Fibroblast of peridontal ligament (primary cell): ENCODE data around the gene IGF2R.
"Not testable (repeated sequence)": the region's sequence is repeated elsewhere in the genome, so short reads cannot be mapped to it uniquely, and the experiment has no call there.

ENCODE experiments used
- DNase-seq: peaks from one replicate; pipeline ENCODE4 v3.0.0-alpha.2; 2010; ENCODE audit errors: extremely low read depth

IGF2R gene

DNA sequence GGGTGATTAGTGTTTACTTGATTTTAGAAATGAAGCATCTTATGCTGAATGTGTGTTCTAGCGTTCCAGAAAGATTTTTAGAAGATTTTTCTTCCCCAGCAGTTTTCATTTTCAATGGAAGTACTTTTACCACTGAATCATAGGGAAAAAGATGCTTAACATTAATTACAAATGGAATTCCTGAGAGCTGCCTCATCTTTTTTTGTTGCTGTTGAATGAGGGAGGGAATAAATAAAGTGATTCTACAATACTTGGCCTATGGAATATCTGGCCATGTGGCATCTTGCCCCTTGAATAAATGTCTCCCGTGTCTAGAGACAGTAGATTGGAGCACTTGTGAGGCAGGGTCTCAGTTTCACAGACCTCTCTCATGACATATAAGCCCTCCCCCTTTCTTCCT is 108.6 kb downstream of the IGF2R start:
- peak; percentile 52 for DNase-seq

- DNase-seq = no peak
Observed at GRCh38 chr6:160078883-160079685, 110.2 kb downstream of the IGF2R start.

DNA sequence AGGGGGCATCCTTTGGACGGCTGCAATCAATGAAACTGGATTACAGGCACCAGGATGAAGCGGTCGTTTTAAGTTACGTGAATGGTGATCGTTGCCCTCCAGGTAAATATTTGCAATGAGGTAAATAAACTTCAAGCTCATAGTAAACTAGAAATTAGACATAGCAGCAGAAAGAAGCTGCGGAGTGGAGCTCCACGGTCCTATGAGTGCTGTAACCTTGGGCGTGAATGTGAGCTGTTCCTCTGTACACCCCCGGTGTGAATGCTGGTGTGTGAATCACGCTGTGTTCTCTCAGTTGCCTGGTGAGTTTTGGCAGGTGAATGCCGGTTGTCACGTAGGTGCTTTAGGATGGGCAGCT is 110.8 kb downstream of the IGF2R start:
- DNase-seq = no peak

DNA sequence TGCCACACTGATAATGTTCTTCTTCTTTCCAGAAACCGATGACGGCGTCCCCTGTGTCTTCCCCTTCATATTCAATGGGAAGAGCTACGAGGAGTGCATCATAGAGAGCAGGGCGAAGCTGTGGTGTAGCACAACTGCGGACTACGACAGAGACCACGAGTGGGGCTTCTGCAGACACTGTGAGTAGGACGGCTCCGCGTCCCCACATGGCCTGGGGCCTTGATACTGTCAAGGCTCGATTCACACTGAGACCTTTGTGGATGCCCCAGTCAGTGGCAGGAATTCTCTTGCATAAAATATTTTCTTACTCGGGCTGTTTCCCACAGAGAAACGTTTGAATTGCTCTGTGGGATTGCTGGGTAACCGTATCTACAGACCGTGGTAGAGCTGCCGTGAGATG is 111.2 kb downstream of the IGF2R start:
- DNase-seq = no peak

GRCh38 chr6:160081398-160081797 is 112.5 kb downstream of the IGF2R start:
- no peak for DNase-seq

GRCh38 chr6:160082627-160083026 is 113.7 kb downstream of the IGF2R start:
- no peak for DNase-seq

DNA sequence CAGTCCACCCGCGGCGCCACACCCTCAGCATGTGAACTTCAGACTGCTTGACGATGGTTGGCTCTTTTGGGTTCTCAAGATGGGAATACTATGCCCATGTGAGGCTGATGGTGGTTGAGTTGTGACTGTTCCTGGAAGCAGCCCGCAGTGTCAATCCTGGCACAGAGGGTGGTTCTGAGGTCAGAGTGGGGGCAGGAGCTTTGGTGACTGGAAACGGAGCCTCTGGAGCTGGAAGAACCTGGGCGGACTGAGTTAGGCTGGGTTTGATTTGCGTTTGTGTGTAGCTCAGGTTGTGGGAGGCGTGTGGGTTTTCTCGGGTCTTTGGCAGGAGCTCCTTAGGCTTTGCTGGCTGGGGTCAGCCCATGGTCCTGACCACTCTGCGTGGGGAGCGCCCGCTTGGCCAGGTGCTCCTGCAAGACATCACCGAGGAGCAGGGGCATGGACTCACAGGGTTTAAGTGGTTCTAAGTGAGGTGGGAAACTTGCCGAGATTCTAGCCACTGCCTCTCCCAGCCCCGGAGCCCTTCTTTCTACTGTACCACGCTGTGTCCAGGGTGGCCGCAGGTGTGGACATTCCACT is 115.4 kb downstream of the IGF2R start:
- DNase-seq = no peak

DNA sequence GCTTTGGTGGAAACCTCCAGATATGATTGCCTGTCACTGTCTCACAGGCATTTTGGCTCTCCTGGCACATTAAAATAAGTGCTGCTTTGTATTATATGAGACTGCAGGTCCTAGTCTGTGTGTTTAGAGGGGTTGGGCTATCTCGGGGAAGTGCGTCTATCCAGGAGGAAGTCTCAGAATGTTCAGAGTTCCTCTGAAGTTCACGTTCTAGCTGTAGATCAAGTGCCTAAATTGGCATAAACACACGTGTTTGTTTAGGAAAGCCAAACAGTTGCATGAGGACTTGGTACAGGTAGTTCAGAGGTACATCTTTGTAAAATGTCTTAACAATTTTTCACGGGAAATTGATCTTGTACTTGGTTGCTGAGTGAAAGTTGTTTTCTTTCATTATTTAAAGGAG is 116.3 kb downstream of the IGF2R start:
- DNase-seq = no peak

DNA sequence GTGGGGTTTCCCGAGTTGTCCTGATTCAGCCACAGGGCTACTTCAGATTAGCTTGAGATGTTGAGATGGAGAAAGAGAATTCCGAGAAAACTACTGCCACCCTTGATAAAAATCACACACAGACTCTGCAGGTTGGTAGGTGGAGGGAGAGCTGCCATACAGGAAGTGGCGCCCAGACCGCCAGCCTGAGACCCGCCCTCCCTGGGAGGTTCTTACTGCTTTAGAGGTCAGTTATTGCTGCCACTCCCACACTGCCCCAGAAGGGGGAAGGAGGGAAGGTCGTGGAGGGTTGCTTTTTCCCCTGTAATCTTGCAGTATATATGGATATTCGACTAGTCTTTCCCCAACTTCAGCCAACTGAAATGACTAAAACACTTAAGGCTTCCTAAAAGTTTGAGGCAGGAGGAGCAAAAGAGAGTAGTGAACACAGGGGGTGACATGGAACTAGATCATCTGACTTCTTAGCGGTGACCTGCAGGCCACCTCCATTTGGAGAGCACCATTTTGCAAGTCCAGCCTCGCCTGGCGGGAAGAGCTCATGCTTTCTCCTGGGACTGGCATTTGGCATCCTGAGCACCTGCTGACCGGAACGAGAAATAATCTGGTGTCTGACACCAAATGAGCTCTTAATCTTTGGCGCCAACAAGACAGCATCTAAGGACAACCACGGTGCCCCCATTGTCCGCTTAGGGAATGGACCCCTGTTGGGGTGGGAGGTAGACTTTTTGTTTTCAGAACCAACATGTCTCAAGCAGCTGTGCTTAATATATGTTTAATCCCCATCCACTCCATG is 117.0 kb downstream of the IGF2R start:
- no peak for DNase-seq

- no peak for DNase-seq
Observed at GRCh38 chr6:160086754-160087153, 117.9 kb downstream of the IGF2R start.

DNA sequence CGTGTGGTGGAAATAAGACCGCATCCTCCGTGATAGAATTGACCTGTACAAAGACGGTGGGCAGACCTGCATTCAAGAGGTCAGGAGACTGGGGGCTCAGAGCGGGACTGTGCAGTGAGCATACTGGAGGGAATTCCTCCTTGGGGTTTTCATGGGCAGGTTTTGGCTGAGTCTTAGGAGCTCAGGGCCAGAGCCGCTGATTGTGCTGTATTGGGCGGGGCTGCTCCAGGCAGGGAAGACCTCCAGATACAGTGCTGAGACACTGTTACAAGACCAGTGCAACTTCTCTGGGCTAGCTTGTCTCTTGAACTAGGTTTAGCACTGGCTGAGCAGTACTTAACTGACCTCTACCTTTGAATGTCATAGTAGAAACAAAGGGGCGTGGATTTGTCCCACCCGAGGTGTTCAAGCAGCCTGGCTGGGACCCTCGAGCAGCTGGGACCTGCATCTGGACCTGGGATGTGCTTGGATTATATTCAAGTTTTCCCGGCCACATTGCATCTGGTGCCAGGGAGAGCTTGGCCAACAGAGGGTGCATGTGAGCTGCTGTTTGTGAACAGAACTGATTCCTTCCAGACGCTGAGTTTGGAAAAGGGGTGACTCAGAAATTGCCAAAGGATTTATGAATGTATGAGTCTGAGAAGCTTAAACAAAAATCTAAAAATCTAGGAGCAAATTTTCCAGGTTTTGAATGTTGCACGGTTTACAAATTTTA is 119.3 kb downstream of the IGF2R start:
- peak; percentile 94 for DNase-seq

GRCh38 chr6:160088784-160089533 is 120.1 kb downstream of the IGF2R start:
- no peak for DNase-seq

DNA sequence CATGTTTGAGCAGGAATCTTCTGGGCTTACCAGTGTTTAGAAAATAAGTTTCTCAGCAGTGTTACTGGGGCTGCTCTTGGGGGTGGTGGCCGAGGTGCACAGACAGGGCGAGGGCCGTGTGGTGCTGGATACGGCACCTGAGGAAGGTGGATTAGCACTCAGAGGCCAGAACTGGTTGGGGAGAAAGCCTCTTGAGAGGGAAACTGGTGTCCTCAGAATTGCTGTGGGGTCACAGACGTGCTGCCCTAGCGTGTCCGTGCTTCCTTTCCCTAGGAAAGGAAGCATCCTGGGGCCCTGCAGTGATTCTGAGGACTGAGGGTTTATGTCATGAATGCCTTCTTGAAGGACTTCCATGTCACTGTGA is 120.6 kb downstream of the IGF2R start:
- no peak for DNase-seq

GRCh38 chr6:160090442-160091239 is 121.8 kb downstream of the IGF2R start:
- not testable (repeated sequence) for DNase-seq

DNA sequence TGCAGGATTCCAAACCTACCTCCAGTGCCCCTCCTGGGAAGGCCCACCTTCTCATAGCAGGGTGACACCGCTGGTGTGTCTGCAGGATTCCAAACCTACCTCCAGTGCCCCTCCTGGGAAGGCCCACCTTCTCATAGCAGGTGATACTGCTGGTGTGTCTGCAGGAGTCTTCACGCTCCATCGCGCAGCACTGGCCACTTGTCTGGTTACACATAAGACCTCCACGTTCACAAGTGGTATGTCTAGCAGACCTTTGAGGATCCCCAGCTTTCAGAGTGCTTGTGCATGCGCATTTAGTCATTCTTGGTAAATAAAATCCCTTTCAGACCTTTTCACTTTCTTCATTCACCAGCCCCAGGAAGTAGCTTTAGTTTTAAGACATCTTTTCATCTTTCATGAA is 123.3 kb downstream of the IGF2R start:
- not testable (repeated sequence) for DNase-seq

GRCh38 chr6:160092602-160093001 is 123.7 kb downstream of the IGF2R start:
- DNase-seq = no peak

DNA sequence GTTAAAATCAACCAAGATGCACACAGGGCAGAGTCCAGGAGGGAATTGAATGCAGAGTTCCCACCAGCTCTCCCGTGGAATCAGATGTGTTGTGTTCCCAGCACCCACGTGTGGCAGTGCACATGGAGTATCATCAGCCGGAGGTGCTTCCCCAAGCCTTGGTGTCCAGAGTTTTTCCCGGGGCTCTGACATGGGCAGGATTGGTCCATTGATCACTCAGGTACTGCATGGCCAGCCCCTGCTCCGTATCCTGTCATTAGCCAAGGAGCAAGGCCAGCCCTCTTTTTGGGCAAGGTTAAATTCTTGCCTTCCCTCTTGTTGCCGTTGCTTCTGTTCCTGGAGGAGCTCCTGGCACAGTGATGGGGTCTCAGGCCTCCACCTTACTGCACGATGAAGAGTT is 124.2 kb downstream of the IGF2R start:
- no peak for DNase-seq

GRCh38 chr6:160093946-160094345 is 125.1 kb downstream of the IGF2R start:
- DNase-seq = no peak

GRCh38 chr6:160095146-160095845 is 126.4 kb downstream of the IGF2R start:
- no peak for DNase-seq
